Measurements from ENCODE around the gene SCFD1.
"Not testable (repeated sequence)": the region's sequence is repeated elsewhere in the genome, so short reads cannot be mapped to it uniquely, and the experiment has no call there.

SCFD1 gene

DNA sequence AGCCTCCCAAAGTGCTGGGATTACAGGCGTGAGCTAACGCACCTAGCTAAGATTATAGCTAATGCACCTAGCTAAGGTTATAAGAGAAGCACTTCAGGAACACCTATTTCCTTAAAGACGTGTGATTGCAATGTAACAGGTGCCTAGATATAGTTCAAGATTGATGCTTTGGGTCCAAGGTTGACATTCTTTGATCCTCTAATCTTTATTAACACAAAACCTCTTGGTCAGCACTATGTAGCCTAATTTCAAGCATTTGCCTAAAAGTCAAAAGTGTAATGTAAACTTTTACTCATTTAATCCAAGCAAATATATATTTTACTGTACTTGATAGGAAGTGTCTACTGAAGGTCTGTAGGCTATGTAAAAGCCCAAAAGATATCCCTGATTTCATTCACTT, 36.5 kb downstream of the SCFD1 start:
- Histone ChIP-seq H3K9me3 (ENCODE audit: severe bottlenecking) (no peaks in the 10 kb centered on the region), H3K4me3 (ENCODE audit: low read depth, low read length) (no peak overlapping the region), H3K27ac (no peak overlapping the region), H3K27me3 (ENCODE audit: insufficient read depth, low read depth, severe bottlenecking) (no peaks in the 10 kb centered on the region), H3K36me3 (peaks cover 14% of the 10 kb centered on the region)
- DNase-seq: no peak
- TF ChIP-seq, protein P1, sequence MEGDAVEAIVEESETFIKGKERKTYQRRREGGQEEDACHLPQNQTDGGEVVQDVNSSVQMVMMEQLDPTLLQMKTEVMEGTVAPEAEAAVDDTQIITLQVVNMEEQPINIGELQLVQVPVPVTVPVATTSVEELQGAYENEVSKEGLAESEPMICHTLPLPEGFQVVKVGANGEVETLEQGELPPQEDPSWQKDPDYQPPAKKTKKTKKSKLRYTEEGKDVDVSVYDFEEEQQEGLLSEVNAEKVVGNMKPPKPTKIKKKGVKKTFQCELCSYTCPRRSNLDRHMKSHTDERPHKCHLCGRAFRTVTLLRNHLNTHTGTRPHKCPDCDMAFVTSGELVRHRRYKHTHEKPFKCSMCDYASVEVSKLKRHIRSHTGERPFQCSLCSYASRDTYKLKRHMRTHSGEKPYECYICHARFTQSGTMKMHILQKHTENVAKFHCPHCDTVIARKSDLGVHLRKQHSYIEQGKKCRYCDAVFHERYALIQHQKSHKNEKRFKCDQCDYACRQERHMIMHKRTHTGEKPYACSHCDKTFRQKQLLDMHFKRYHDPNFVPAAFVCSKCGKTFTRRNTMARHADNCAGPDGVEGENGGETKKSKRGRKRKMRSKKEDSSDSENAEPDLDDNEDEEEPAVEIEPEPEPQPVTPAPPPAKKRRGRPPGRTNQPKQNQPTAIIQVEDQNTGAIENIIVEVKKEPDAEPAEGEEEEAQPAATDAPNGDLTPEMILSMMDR (IDR thresholded peaks at IDR 0.05; ENCODE audit: low read depth, low read length): no peak

DNA sequence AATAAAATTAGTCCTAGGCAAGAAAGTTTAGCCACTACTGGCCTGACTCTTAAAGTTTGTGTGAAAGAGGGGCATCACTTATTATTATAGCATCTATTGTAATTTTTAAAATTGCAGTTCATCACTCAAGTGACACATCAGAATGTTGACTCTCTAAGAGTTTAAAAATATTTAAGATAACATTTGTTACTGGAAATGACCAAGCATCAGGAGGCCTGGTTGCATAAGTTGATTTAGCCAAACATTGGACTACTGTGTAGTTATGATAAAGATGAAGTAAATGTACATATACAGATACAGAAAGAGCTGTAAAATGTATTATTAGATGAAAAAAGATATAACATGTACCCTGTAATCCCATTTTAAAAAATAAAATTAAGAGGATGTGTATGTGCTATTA, 47.5 kb downstream of the SCFD1 start:
- TF ChIP-seq, protein P1 (IDR thresholded peaks at IDR 0.05; ENCODE audit: low read depth, low read length): no peak
- H3K36me3 ChIP-seq: no peaks in the 10 kb centered on the region; the same call in none of the 2 replicates
- H3K9me3 ChIP-seq (ENCODE audit: severe bottlenecking): no peaks in the 10 kb centered on the region
- no peak overlapping the region for H3K4me3 ChIP-seq (ENCODE audit: low read depth, low read length)
- no peak for DNase-seq
- H3K27ac ChIP-seq: no peak overlapping the region
- H3K27me3 ChIP-seq (ENCODE audit: insufficient read depth, low read depth, severe bottlenecking): no peaks in the 10 kb centered on the region

DNA sequence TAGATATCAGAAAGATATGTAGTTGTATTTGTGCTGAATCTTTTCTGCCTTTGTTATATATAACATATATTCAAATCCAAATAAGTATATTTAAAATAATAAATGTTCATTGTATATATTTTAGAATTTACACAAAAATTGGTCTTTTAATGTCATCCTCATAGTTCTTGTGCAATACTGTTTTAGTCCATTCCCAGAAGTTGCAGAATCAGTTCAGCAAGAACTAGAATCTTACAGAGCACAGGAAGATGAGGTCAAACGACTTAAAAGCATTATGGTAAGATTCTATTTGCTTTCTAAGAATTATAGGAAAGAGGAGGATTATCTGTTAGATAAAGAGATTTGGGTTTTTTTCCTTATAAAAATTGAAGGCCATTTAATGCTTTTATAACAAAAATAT, 51.0 kb downstream of the SCFD1 start:
- TF ChIP-seq, protein P1 (IDR thresholded peaks at IDR 0.05; ENCODE audit: low read depth, low read length): no peak
- Histone ChIP-seq H3K9me3 (ENCODE audit: severe bottlenecking) (no peaks in the 10 kb centered on the region), H3K36me3 (peaks cover 5% of the 10 kb centered on the region), H3K4me3 (ENCODE audit: low read depth, low read length) (no peak overlapping the region), H3K27me3 (ENCODE audit: insufficient read depth, low read depth, severe bottlenecking) (no peaks in the 10 kb centered on the region), H3K27ac (no peak overlapping the region)
- DNase-seq: no peak

DNA sequence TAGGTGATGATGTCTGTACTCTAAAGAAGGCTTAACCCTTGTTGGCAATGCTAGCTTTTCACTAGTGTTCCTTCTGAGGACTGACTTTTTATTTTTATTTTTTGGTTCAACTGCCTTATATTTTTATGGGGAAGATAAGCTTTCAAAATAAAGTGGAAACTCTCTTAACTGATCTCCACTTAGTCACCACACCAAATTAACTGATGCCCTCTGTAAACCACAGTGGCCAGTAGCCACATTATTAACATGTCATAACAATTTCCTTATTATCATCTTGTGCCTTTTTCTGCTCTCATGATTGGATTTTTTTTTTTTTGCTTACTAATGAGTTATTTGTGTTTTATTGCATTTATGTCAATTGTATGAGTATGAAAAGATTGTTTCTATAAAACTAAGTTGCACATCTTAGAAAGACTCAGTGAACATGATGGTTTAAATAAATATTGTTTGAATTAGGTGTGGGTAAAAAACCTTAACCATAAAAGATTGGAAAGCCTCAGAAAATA, 56.9 kb downstream of the SCFD1 start:
- Histone ChIP-seq H3K27me3 (ENCODE audit: insufficient read depth, low read depth, severe bottlenecking) (no peaks in the 10 kb centered on the region), H3K27ac (no peak overlapping the region), H3K9me3 (ENCODE audit: severe bottlenecking) (no peaks in the 10 kb centered on the region), H3K4me3 (ENCODE audit: low read depth, low read length) (no peak overlapping the region), H3K36me3 (peaks cover 7% of the 10 kb centered on the region)
- TF ChIP-seq, protein P1 (IDR thresholded peaks at IDR 0.05; ENCODE audit: low read depth, low read length): no peak
- no peak for DNase-seq

DNA sequence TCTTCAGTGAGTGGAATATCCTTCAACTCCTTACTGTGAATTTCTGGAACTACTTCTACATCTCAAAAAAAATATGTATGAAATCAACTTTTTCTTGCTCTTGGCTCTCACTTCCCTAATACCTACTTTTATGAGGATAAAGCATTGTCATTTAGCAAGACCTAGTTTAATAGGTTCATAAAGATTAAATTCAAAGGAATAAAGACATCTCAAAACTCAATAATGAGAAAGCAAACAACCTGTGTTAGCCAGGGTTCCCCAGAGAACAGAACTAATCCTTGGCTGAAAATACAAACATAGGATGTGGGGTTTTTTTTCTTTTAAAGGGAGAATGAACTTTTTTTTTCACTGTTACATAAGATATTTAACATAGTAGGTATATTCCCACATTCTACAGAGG, 57.9 kb downstream of the SCFD1 start:
- no peaks in the 10 kb centered on the region for H3K9me3 ChIP-seq (ENCODE audit: severe bottlenecking)
- no peak for DNase-seq
- H3K4me3 ChIP-seq (ENCODE audit: low read depth, low read length): no peak overlapping the region
- TF ChIP-seq, protein P1 (IDR thresholded peaks at IDR 0.05; ENCODE audit: low read depth, low read length): no peak
- H3K27me3 ChIP-seq (ENCODE audit: insufficient read depth, low read depth, severe bottlenecking): no peaks in the 10 kb centered on the region
- no peak overlapping the region for H3K27ac ChIP-seq
- H3K36me3 ChIP-seq: peaks cover 4% of the 10 kb centered on the region

DNA sequence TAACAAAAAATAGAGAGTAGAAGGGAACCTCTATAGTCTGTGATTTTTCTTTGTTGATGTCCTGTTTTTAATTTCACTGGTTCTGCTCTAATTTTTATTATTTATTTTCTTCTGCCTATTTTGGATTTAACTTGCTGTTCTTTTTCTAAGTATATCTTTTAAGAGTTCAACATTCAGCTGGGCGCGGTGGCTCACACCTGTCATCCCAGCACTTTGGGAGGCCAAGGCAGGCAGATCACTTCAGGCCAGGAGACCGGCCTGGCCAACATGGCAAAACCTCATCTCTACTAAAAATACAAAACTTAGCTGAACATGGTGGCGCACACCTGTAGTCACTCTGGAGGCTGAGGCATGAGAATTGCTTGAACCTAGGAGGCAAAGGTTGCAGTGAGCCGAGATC, 58.7 kb downstream of the SCFD1 start:
- H3K36me3 ChIP-seq; DNase-seq; H3K9me3 ChIP-seq (ENCODE audit: severe bottlenecking); H3K27me3 ChIP-seq (ENCODE audit: insufficient read depth, low read depth, severe bottlenecking); H3K27ac ChIP-seq; H3K4me3 ChIP-seq (ENCODE audit: low read depth, low read length): not testable (repeated sequence)

All from WERI-Rb-1 (cell line).